ENCODE data around the gene AVEN. TPM values are rescaled to one million over a fixed set of nuclear protein-coding genes. Genes with fewer than 3 reads are reported as not detected.

Gene AVEN
- polyA plus RNA-seq, 1 of the 3 experiments (the other 2 are of a cell fraction), result 7.5 TPM

DNA sequence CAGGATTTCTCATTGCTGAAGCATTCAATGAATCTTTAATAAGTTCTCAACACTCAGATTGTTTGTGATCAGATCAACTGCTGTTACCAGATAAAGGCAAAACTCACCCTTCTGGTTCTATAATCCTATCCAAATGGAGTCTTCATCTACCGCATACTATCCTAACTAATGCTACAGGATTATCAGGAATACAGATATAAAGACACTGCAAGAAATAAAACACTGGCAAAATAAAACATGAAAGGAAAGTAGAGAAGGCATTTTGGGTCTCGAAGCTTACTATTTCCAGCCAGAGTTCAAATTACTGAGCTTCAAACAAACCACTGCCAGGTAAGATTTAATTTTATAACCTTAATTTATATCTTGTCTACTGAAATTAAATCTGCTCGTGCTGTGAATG, 70.2 kb downstream of the AVEN start:
- no peaks in the 10 kb centered on the region; a peak in 1 of 4 replicates for H3K4me1 ChIP-seq (ENCODE audit: control insufficient read depth in 1 of 2, insufficient read depth in 2 of 2, low read depth in 1 of 2, low read length in 1 of 2)
- no peak overlapping the region for H3K4me3 ChIP-seq (ENCODE audit: low read depth in 2 of 2, low read length in 1 of 2)
- no peak for TF ChIP-seq MXI1 (IDR thresholded peaks at IDR 0.05; ENCODE audit: low read depth, low read length)
- H3K9ac ChIP-seq, result no peak overlapping the region
- ChIA-PET CTCF (interaction anchor here (0.7 to 10.1 kb wide), 10 partner anchors 10 to 268 kb away, joined by 3 to 98 read pairs (median 3); no protein-coding TSS in a partner anchor), POLR2A (no interaction called here)
- 82% methylated on average over 3 of the region's 3 CpGs for WGBS (ENCODE audit: low lambda C conversion rate)
- no peaks in the 10 kb centered on the region for H3K9me2 ChIP-seq
- no peak for DNase-seq
- H2AFZ ChIP-seq (ENCODE audit: low read depth), result no peak overlapping the region
- no peaks in the 10 kb centered on the region for H3F3A ChIP-seq (replicated peaks; ENCODE audit: insufficient read depth)
- peak overlapping the region in 1 of 2 experiments; percentile 55; a peak in 1 of 4 replicates for H3K27ac ChIP-seq (ENCODE audit: low read depth in 2 of 2, low read length in 1 of 2)
- no peaks in the 10 kb centered on the region for H3K27me3 ChIP-seq (ENCODE audit: insufficient read depth)
- H4K20me1 ChIP-seq (ENCODE audit: insufficient read depth), result no peaks in the 10 kb centered on the region
- no peaks in the 10 kb centered on the region for H3K36me3 ChIP-seq (replicated peaks in 1 of 2; ENCODE audit: control insufficient read depth in 1 of 2, insufficient read depth in 2 of 2, low read length in 1 of 2)
- H3K9me3 ChIP-seq, result no peaks in the 10 kb centered on the region
- no peaks in the 10 kb centered on the region for H3K79me2 ChIP-seq (ENCODE audit: insufficient read depth)
- no peak overlapping the region for H3K4me2 ChIP-seq

DNA sequence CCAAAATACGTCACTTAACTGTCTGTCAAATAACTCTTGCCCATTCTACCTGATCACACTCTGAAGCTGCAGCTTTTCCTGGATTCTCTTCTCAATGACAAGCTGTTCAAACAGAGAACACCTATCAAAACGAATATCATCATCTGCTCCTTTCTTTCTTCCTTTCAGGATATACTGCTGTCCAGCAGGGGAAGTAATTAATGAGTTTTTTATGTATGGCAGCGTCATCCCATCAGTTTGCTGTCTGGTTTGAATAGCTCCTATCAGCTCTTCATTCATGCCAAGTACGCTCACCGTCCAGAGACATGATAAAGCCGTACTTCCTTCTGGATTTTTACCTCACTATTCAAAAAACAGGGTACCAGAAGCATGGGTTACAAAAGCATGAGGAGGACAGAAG, 70.8 kb downstream of the AVEN start, which contains the start of gene CHRM5:
Gene CHRM5 (plus strand): TSS at position 274 of the 400 bp plus-strand sequence. CDS start 94,221 bp downstream, outside the sequence.
- peak within 1 kb of the TSS in 1 of 2 experiments; percentile 55; a peak in 2 of 4 replicates for H3K27ac ChIP-seq (ENCODE audit: low read depth in 2 of 2, low read length in 1 of 2)
- 59% methylated on average over 6 of the region's 6 CpGs for WGBS (ENCODE audit: low lambda C conversion rate)
- no peak within 1 kb of the TSS for H3K4me2 ChIP-seq
- H3K36me3 ChIP-seq (replicated peaks in 1 of 2; ENCODE audit: control insufficient read depth in 1 of 2, insufficient read depth in 2 of 2, low read length in 1 of 2), result no peaks in the 10 kb centered on the region
- no peak within 1 kb of the TSS for H3K9ac ChIP-seq
- no peak within 1 kb of the TSS for H2AFZ ChIP-seq (ENCODE audit: low read depth)
- 0 out of 2 replicates have a peak, but pooled peaks have one; percentile 6 for TF ChIP-seq RFX5 (IDR thresholded peaks at IDR 0.05; ENCODE audit: low read length)
- TF ChIP-seq RXRA (IDR thresholded peaks at IDR 0.05; ENCODE audit: borderline replicate concordance, low read depth), result no peak
- ChIA-PET CTCF (interaction anchor here (0.7 to 10.1 kb wide), 10 partner anchors 11 to 267 kb away, joined by 3 to 98 read pairs (median 3); no protein-coding TSS in a partner anchor), POLR2A (no interaction called here)
- DNase-seq, result peak; percentile 35
- no peaks in the 10 kb centered on the region for H3K27me3 ChIP-seq (ENCODE audit: insufficient read depth)
- H3K9me2 ChIP-seq, result no peaks in the 10 kb centered on the region
- H3K9me3 ChIP-seq, result no peaks in the 10 kb centered on the region
- H3K79me2 ChIP-seq (ENCODE audit: insufficient read depth), result no peaks in the 10 kb centered on the region
- no peaks in the 10 kb centered on the region for H4K20me1 ChIP-seq (ENCODE audit: insufficient read depth)
- peak within 1 kb of the TSS in 1 of 2 experiments; percentile 17; a peak in 1 of 4 replicates for H3K4me3 ChIP-seq (ENCODE audit: low read depth in 2 of 2, low read length in 1 of 2)
- no peaks in the 10 kb centered on the region for H3F3A ChIP-seq (replicated peaks; ENCODE audit: insufficient read depth)
- no peaks in the 10 kb centered on the region; a peak in 1 of 4 replicates for H3K4me1 ChIP-seq (ENCODE audit: control insufficient read depth in 1 of 2, insufficient read depth in 2 of 2, low read depth in 1 of 2, low read length in 1 of 2)

DNA sequence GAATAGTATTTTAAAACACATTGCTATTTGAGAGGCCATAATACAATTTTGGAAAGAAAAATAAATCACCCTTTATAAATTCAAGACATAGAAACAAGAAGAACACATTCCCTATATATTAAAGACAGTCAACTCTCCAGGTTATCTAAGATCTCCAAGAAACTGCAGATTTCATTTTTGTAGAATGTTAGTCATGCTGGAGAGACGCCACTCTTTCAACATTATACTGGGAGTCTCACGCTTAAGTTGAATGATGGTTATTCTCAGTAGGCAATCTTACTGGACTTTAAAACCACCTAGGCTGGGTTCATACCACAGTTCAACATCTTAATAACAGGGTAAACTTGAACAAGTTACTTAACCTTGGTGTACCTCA, 74.4 kb downstream of the AVEN start:
- no peak overlapping the region for H3K9ac ChIP-seq
- no peaks in the 10 kb centered on the region for H3K27me3 ChIP-seq (ENCODE audit: insufficient read depth)
- no peaks in the 10 kb centered on the region for H3K9me2 ChIP-seq
- H3K79me2 ChIP-seq (ENCODE audit: insufficient read depth), result no peaks in the 10 kb centered on the region
- no peaks in the 10 kb centered on the region for H3K9me3 ChIP-seq
- H2AFZ ChIP-seq (ENCODE audit: low read depth), result no peak overlapping the region
- H3K4me3 ChIP-seq (ENCODE audit: low read depth in 2 of 2, low read length in 1 of 2), result no peak overlapping the region
- 92% methylated on average over 2 of the region's 2 CpGs for WGBS (ENCODE audit: low lambda C conversion rate)
- ChIA-PET POLR2A (no interaction called here), CTCF (interaction anchor here (1.0 to 4.6 kb wide), 16 partner anchors 9 to 263 kb away, joined by 3 to 87 read pairs (median 4); no protein-coding TSS in a partner anchor)
- no peaks in the 10 kb centered on the region for H3K36me3 ChIP-seq (replicated peaks in 1 of 2; ENCODE audit: control insufficient read depth in 1 of 2, insufficient read depth in 2 of 2, low read length in 1 of 2)
- H3K4me2 ChIP-seq, result no peak overlapping the region
- TF ChIP-seq JUND (IDR thresholded peaks at IDR 0.05) (no peak), GATA2 (CRISPR knock-in tag; IDR thresholded peaks at IDR 0.05) (no peak), FOXM1 (IDR thresholded peaks at IDR 0.05; ENCODE audit: low read depth) (no peak), NFIC (IDR thresholded peaks at IDR 0.05; ENCODE audit: borderline replicate concordance) (no peak), RFX5 (IDR thresholded peaks at IDR 0.05; ENCODE audit: low read length) (no peak), GABPA (IDR thresholded peaks at IDR 0.05; ENCODE audit: low read depth) (no peak), SMC3 (IDR thresholded peaks at IDR 0.05; ENCODE audit: low read depth, low read length) (no peak), NRF1 (IDR thresholded peaks at IDR 0.05; ENCODE audit: low read depth, low read length) (no peak), YY1 (IDR thresholded peaks at IDR 0.05; ENCODE audit: low read depth) (no peak)
- TF ChIP-seq, protein P1, sequence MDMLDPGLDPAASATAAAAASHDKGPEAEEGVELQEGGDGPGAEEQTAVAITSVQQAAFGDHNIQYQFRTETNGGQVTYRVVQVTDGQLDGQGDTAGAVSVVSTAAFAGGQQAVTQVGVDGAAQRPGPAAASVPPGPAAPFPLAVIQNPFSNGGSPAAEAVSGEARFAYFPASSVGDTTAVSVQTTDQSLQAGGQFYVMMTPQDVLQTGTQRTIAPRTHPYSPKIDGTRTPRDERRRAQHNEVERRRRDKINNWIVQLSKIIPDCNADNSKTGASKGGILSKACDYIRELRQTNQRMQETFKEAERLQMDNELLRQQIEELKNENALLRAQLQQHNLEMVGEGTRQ (IDR thresholded peaks at IDR 0.05; ENCODE audit: borderline replicate concordance, low read depth, low read length), result no peak
- TF ChIP-seq, protein P2, sequence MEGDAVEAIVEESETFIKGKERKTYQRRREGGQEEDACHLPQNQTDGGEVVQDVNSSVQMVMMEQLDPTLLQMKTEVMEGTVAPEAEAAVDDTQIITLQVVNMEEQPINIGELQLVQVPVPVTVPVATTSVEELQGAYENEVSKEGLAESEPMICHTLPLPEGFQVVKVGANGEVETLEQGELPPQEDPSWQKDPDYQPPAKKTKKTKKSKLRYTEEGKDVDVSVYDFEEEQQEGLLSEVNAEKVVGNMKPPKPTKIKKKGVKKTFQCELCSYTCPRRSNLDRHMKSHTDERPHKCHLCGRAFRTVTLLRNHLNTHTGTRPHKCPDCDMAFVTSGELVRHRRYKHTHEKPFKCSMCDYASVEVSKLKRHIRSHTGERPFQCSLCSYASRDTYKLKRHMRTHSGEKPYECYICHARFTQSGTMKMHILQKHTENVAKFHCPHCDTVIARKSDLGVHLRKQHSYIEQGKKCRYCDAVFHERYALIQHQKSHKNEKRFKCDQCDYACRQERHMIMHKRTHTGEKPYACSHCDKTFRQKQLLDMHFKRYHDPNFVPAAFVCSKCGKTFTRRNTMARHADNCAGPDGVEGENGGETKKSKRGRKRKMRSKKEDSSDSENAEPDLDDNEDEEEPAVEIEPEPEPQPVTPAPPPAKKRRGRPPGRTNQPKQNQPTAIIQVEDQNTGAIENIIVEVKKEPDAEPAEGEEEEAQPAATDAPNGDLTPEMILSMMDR (IDR thresholded peaks at IDR 0.05), result no peak
- TF ChIP-seq, protein P3, sequence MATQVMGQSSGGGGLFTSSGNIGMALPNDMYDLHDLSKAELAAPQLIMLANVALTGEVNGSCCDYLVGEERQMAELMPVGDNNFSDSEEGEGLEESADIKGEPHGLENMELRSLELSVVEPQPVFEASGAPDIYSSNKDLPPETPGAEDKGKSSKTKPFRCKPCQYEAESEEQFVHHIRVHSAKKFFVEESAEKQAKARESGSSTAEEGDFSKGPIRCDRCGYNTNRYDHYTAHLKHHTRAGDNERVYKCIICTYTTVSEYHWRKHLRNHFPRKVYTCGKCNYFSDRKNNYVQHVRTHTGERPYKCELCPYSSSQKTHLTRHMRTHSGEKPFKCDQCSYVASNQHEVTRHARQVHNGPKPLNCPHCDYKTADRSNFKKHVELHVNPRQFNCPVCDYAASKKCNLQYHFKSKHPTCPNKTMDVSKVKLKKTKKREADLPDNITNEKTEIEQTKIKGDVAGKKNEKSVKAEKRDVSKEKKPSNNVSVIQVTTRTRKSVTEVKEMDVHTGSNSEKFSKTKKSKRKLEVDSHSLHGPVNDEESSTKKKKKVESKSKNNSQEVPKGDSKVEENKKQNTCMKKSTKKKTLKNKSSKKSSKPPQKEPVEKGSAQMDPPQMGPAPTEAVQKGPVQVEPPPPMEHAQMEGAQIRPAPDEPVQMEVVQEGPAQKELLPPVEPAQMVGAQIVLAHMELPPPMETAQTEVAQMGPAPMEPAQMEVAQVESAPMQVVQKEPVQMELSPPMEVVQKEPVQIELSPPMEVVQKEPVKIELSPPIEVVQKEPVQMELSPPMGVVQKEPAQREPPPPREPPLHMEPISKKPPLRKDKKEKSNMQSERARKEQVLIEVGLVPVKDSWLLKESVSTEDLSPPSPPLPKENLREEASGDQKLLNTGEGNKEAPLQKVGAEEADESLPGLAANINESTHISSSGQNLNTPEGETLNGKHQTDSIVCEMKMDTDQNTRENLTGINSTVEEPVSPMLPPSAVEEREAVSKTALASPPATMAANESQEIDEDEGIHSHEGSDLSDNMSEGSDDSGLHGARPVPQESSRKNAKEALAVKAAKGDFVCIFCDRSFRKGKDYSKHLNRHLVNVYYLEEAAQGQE (IDR thresholded peaks at IDR 0.05; ENCODE audit: low read depth, low read length), result no peak
- no peaks in the 10 kb centered on the region for H4K20me1 ChIP-seq (ENCODE audit: insufficient read depth)
- H3K4me1 ChIP-seq (ENCODE audit: control insufficient read depth in 1 of 2, insufficient read depth in 2 of 2, low read depth in 1 of 2, low read length in 1 of 2), result no peaks in the 10 kb centered on the region; a peak in 1 of 4 replicates
- DNase-seq, result no peak
- no peaks in the 10 kb centered on the region for H3F3A ChIP-seq (replicated peaks; ENCODE audit: insufficient read depth)
- no peak overlapping the region for H3K27ac ChIP-seq (ENCODE audit: low read depth in 2 of 2, low read length in 1 of 2)
